Astrocyte (in vitro differentiated cells and primary cell): Measurements from ENCODE around the gene ADD1. TPM values are rescaled to one million over a fixed set of nuclear protein-coding genes. Genes with fewer than 3 reads are reported as not detected.

Source experiments
- DNase-seq: peaks from one replicate; pipeline ENCODE4 v3.0.0-alpha.2; 2010; ENCODE audit warnings: low read depth
- FAIRE-seq: peaks from 2 replicates; lab custom pipeline; 2011; peaks lifted over from hg19 to GRCh38; lab: Jason Lieb, UNC
- H2AFZ ChIP-seq: 2 replicates; pipeline ENCODE4 v1.6.0; 2012; ENCODE audit warnings: low read depth, low read length, inconsistent platforms
- H3K27ac ChIP-seq: 2 replicates; pipeline ENCODE4 v1.5.1; 2011; ENCODE audit warnings: low read depth, low read length, inconsistent platforms
- H3K27me3 ChIP-seq: 2 replicates; pipeline ENCODE4 v1.6.0; 2011; ENCODE audit warnings: low read length, inconsistent platforms; ENCODE audit not compliant: insufficient read depth
- H3K36me3 ChIP-seq: 2 replicates; pipeline ENCODE4 v1.5.1; 2011; ENCODE audit warnings: low read length, inconsistent platforms; ENCODE audit not compliant: insufficient read depth
- H3K4me1 ChIP-seq: 2 replicates; pipeline ENCODE4 v1.5.1; 2011; ENCODE audit warnings: low read length, inconsistent platforms; ENCODE audit not compliant: insufficient read depth
- H3K4me2 ChIP-seq: 2 replicates; pipeline ENCODE4 v1.6.0; 2012; ENCODE audit warnings: low read length, inconsistent platforms
- H3K4me3 ChIP-seq: 2 replicates; pipeline ENCODE4 v1.5.1; 2011; ENCODE audit warnings: low read depth, mild to moderate bottlenecking, low read length, inconsistent platforms; ENCODE audit not compliant: insufficient read depth
- H3K79me2 ChIP-seq: 2 replicates; pipeline ENCODE4 v1.6.0; 2012; ENCODE audit warnings: mild to moderate bottlenecking, low read length, inconsistent platforms; ENCODE audit not compliant: insufficient read depth
- H3K9ac ChIP-seq: 2 replicates; pipeline ENCODE4 v1.6.0; 2012; ENCODE audit warnings: mild to moderate bottlenecking, low read length, inconsistent platforms
- H3K9me3 ChIP-seq: 2 replicates; pipeline ENCODE4 v1.5.1; 2012; ENCODE audit warnings: low read depth, mild to moderate bottlenecking, low read length, inconsistent platforms; ENCODE audit not compliant: insufficient read depth
- H4K20me1 ChIP-seq: 2 replicates; pipeline ENCODE4 v1.6.0; 2012; ENCODE audit warnings: low read length, inconsistent platforms; ENCODE audit not compliant: insufficient read depth
- H3K27ac Mint-ChIP-seq: one replicate; pipeline ENCODE4 v1.8.0; 2021; ENCODE audit warnings: mild to moderate bottlenecking, mixed read lengths; ENCODE audit not compliant: unreplicated experiment
- H3K27me3 Mint-ChIP-seq: one replicate; pipeline ENCODE4 v1.8.0; 2021; ENCODE audit warnings: low read depth, mixed read lengths; ENCODE audit not compliant: unreplicated experiment
- H3K36me3 Mint-ChIP-seq: one replicate; pipeline ENCODE4 v1.8.0; 2021; ENCODE audit warnings: low read depth, mixed read lengths; ENCODE audit not compliant: unreplicated experiment
- H3K4me1 Mint-ChIP-seq: one replicate; pipeline ENCODE4 v1.8.0; 2021; ENCODE audit warnings: low read depth, mixed read lengths; ENCODE audit not compliant: unreplicated experiment
- H3K4me3 Mint-ChIP-seq: one replicate; pipeline ENCODE4 v1.8.0; 2021; ENCODE audit warnings: mild to moderate bottlenecking, moderate library complexity, mixed read lengths; ENCODE audit not compliant: unreplicated experiment
- H3K9me3 Mint-ChIP-seq: one replicate; pipeline ENCODE4 v1.8.0; 2021; ENCODE audit warnings: mild to moderate bottlenecking, mixed read lengths; ENCODE audit not compliant: unreplicated experiment
- EZH2 ChIP-seq: IDR thresholded peaks from 2 replicates; pipeline ENCODE4 v1.6.1; 2012; ENCODE audit warnings: mild to moderate bottlenecking, low read length, inconsistent platforms; ENCODE audit not compliant: insufficient read depth
- total RNA-seq: library from RNA; stranded (reverse); gene quantifications from 2 replicates; pipeline ENCODE4 v1.2.1, GENCODE V29; 2021
- TF ChIP-seq, protein P1 (sequence below): IDR thresholded peaks from 2 replicates; pipeline ENCODE4 v1.5.1; 2011; ENCODE audit warnings: low read depth, mild to moderate bottlenecking, inconsistent platforms, low read length, moderate library complexity; ENCODE audit not compliant: insufficient read depth

ADD1 gene
- total RNA-seq, 1 donor from 2014 or later, result 280 TPM

DNA sequence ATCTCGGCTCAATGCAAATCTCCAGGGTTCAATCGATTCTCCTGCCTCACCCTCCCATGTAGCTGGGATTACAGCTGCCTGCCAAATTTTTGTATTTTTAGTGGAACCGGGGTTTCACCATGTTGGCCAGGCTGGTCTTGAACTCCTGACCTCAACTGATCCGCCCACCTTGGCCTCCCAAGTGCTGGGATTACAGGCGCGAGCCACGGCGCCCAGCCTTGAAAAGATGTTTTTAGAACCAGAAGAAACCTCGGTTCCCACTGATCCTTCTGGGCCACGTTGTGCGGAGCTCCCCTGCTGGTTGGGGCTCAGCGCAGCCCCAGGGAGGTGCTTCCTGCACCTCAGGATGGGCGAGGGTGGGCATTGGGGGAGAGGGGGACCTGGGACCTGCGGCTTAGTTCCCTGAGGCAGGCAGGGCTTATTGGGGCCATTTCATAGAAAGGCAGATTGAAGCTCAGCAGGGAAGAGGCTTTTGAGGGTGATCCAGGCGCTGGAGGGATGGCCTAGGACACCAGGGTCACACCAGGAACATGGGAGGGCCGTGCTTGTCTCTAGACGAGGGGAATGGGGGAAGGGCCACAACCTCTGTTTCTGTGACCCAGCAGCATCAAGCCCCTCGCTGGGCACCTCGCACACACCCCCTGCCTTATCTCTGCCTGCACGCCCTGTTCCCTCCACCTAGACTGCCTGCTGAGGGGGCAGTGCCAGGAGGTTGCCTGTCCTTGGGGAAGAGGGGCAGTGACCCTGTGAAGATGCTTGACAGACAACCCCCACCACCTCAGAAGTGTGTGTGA is 6.3 kb upstream of the ADD1 start:
- DNase-seq (no peak), FAIRE-seq (no peak)
- Mint-ChIP-seq H3K9me3 (no peaks in the 10 kb centered on the region), H3K36me3 (peaks cover 6% of the 10 kb centered on the region), H3K27ac (no peak overlapping the region), H3K27me3 (no peaks in the 10 kb centered on the region), H3K4me3 (no peak overlapping the region), H3K4me1 (no peaks in the 10 kb centered on the region)
- Histone ChIP-seq H3K27me3 (no peaks in the 10 kb centered on the region), H3K9me3 (no peaks in the 10 kb centered on the region), H3K4me1 (peaks cover 8% of the 10 kb centered on the region), H4K20me1 (no peaks in the 10 kb centered on the region), H3K79me2 (no peaks in the 10 kb centered on the region), H3K9ac (no peak overlapping the region), H3K4me2 (peak overlapping the region; percentile 47), H3K36me3 (peaks cover 6% of the 10 kb centered on the region), H3K27ac (peak overlapping the region; percentile 11), H2AFZ (peak overlapping the region; percentile 46), H3K4me3 (no peak overlapping the region)
- TF ChIP-seq EZH2, result no peak
- TF ChIP-seq, protein P1, sequence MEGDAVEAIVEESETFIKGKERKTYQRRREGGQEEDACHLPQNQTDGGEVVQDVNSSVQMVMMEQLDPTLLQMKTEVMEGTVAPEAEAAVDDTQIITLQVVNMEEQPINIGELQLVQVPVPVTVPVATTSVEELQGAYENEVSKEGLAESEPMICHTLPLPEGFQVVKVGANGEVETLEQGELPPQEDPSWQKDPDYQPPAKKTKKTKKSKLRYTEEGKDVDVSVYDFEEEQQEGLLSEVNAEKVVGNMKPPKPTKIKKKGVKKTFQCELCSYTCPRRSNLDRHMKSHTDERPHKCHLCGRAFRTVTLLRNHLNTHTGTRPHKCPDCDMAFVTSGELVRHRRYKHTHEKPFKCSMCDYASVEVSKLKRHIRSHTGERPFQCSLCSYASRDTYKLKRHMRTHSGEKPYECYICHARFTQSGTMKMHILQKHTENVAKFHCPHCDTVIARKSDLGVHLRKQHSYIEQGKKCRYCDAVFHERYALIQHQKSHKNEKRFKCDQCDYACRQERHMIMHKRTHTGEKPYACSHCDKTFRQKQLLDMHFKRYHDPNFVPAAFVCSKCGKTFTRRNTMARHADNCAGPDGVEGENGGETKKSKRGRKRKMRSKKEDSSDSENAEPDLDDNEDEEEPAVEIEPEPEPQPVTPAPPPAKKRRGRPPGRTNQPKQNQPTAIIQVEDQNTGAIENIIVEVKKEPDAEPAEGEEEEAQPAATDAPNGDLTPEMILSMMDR, result no peak

DNA sequence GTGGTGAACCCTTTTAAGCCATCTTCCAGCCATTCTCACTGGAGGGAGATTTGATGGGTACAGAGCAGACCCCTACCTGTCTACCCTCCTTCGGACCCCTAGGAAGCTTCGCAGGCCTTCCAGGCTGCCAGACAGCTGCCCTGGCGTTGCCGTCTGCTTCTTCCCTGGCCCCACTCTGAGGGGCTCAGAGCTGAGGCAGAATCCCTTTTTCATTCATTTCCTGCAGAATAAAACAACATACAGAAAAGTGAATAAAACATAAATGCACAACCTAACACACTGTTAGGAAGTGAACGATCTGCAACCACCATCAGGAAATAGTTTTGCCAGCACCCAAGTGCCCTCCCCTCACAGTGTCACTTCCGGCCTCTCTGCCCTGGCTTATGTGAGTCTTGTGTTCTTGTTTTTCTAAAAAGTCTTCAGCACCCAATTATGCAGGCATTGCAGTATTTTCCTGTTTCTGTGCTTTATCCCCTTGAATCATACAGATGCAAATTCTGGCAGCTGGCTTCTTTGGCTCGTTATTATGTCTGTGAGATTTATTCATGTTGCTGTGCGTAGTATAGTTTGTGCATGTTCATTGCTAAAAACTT is 5.6 kb upstream of the ADD1 start:
- Histone ChIP-seq H3K27me3 (no peaks in the 10 kb centered on the region), H4K20me1 (no peaks in the 10 kb centered on the region), H3K9me3 (no peaks in the 10 kb centered on the region), H3K4me2 (peak overlapping the region; percentile 47), H3K4me3 (no peak overlapping the region), H3K79me2 (peaks cover 5% of the 10 kb centered on the region), H3K36me3 (peaks cover 6% of the 10 kb centered on the region), H3K27ac (peak overlapping the region; percentile 11), H3K9ac (no peak overlapping the region), H2AFZ (peak overlapping the region; percentile 46), H3K4me1 (peaks cover 15% of the 10 kb centered on the region)
- H3K4me3 Mint-ChIP-seq, result no peak overlapping the region
- H3K36me3 Mint-ChIP-seq, result peaks cover 4% of the 10 kb centered on the region
- no peaks in the 10 kb centered on the region for H3K9me3 Mint-ChIP-seq
- H3K27me3 Mint-ChIP-seq, result no peaks in the 10 kb centered on the region
- FAIRE-seq (peak; percentile 45), DNase-seq (no peak)
- no peak overlapping the region for H3K27ac Mint-ChIP-seq
- peaks cover 3% of the 10 kb centered on the region for H3K4me1 Mint-ChIP-seq
- no peak for TF ChIP-seq EZH2
- TF ChIP-seq, protein P1, result no peak

DNA sequence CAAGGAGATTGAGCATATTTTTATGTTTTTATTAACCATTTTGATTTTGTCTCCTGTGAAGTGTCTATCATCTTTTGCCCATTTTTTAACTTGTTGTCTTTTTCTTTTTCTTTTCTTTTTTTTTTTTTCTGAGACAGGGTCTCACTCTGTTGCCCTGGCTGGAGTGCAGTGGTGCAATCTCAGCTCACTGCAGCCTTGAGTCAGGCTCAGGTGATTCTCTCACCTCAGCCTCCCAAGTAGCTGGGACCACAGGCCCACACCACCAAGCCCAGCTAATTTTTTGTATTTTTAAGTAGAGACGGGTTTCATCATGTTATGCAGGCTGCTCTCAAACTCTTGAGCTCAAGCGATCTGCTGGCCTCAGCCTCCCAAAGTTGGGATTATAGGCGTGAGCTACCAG is 4.6 kb upstream of the ADD1 start:
- H3K79me2 ChIP-seq, result peaks cover 12% of the 10 kb centered on the region

More for the DNA sequence above, 4.6 kb upstream of the ADD1 start:
- Mint-ChIP-seq H3K4me1 (peaks cover 3% of the 10 kb centered on the region), H3K27ac (no peak overlapping the region), H3K9me3 (no peaks in the 10 kb centered on the region), H3K36me3 (peaks cover 4% of the 10 kb centered on the region), H3K27me3 (no peaks in the 10 kb centered on the region), H3K4me3 (no peak overlapping the region)
- peaks cover 17% of the 10 kb centered on the region for H3K4me1 ChIP-seq
- H3K27ac ChIP-seq, result no peak overlapping the region
- H3K9me3 ChIP-seq, result no peaks in the 10 kb centered on the region
- TF ChIP-seq, protein P1, result no peak
- no peak for TF ChIP-seq EZH2
- H3K4me2 ChIP-seq, result no peak overlapping the region
- DNase-seq, result no peak
- H3K36me3 ChIP-seq, result peaks cover 4% of the 10 kb centered on the region
- H3K4me3 ChIP-seq, result no peak overlapping the region
- no peak for FAIRE-seq
- no peaks in the 10 kb centered on the region for H4K20me1 ChIP-seq
- H3K27me3 ChIP-seq, result no peaks in the 10 kb centered on the region
- H3K9ac ChIP-seq, result no peak overlapping the region
- no peak overlapping the region for H2AFZ ChIP-seq
